ENCODE results near the gene UBE3C. TPM values are rescaled to one million over a fixed set of nuclear protein-coding genes. Genes with fewer than 3 reads are reported as not detected.
"Not testable (repeated sequence)": the region's sequence is repeated elsewhere in the genome, so short reads cannot be mapped to it uniquely, and the experiment has no call there.

The UBE3C gene
- total RNA-seq, 2 donors from 2014 or later = 49.0 to 72.0 TPM

DNA sequence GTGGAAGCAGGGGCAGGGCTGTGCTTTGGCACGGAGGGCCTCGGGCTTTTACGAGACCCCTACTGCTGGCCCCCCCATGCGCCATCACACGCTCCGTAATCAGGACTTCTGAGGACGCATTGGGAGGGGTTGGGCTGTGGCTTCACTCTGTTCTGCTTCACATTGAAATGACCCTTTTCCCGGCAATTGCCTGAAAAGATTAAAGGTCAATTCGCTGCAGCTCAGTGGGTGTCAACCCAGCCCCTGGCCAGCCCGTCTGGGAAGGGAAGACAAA is 41.7 kb upstream of the UBE3C start:
- TF ChIP-seq CTCF (IDR thresholded peaks at IDR 0.05) (no peak), POLR2A (IDR thresholded peaks at IDR 0.05) (no peak)
- WGBS = 51% methylated on average over 10 of the region's 10 CpGs
- Histone ChIP-seq H3K4me1 (replicated peaks) (no peaks in the 10 kb centered on the region), H3K27ac (no peak overlapping the region), H3K4me3 (no peak overlapping the region), H3K9me3 (no peaks in the 10 kb centered on the region), H3K27me3 (replicated peaks; ENCODE audit: insufficient read depth) (no peaks in the 10 kb centered on the region), H3K36me3 (no peaks in the 10 kb centered on the region)
- no peak for DNase-seq (ENCODE audit: low spot score)
- intact Hi-C loops (cut with DNase I) = no loop called here

- H3K36me3 ChIP-seq = no peaks in the 10 kb centered on the region
- no peak overlapping the region for H3K4me3 ChIP-seq
- DNase-seq (ENCODE audit: low spot score) = no peak
- H3K4me1 ChIP-seq (replicated peaks) = no peaks in the 10 kb centered on the region
- 62% methylated on average over 6 of the region's 6 CpGs for WGBS
- H3K9me3 ChIP-seq = no peaks in the 10 kb centered on the region
- intact Hi-C loops (cut with DNase I) = no loop called here
- H3K27me3 ChIP-seq (replicated peaks; ENCODE audit: insufficient read depth) = no peaks in the 10 kb centered on the region
- no peak overlapping the region for H3K27ac ChIP-seq
- no peak for TF ChIP-seq CTCF (IDR thresholded peaks at IDR 0.05)
- no peak for TF ChIP-seq POLR2AphosphoS5 (IDR thresholded peaks at IDR 0.05)
- no peak for TF ChIP-seq POLR2A (IDR thresholded peaks at IDR 0.05)
Observed at GRCh38 chr7:157097569-157097968, 41.2 kb upstream of the UBE3C start.

GRCh38 chr7:157100005-157100404 is 38.7 kb upstream of the UBE3C start:
- 91% methylated on average over 3 of the region's 3 CpGs for WGBS
- H3K9me3 ChIP-seq; H3K27me3 ChIP-seq (replicated peaks; ENCODE audit: insufficient read depth); H3K4me1 ChIP-seq (replicated peaks); H3K36me3 ChIP-seq; DNase-seq (ENCODE audit: low spot score); H3K27ac ChIP-seq; intact Hi-C loops (cut with DNase I); H3K4me3 ChIP-seq: not testable (repeated sequence)

DNA sequence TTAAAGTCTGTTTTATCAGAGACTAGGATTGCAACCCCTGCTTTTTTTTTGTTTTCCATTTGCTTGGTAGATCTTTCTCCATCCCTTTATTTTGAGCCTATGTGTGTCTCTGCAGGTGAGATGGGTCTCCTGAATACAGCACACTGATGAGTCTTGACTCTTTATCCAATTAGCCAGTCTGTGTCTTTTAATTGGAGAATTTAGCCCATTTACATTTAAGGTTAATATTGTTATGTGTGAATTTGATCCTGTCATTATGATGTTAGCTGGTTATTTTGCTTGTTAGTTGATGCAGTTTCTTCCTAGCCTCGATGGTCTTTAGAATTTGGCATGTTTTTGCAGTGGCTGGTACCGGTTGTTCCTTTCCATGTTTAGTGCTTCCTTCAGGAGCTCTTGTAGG is 35.1 kb upstream of the UBE3C start:
- H3K9me3 ChIP-seq; H3K4me3 ChIP-seq; H3K27ac ChIP-seq; H3K4me1 ChIP-seq (replicated peaks); DNase-seq (ENCODE audit: low spot score); H3K36me3 ChIP-seq; H3K27me3 ChIP-seq (replicated peaks; ENCODE audit: insufficient read depth); intact Hi-C loops (cut with DNase I): not testable (repeated sequence)
- WGBS = 83% methylated on average over 2 of the region's 2 CpGs

- H3K27me3 ChIP-seq (replicated peaks; ENCODE audit: insufficient read depth) = no peaks in the 10 kb centered on the region
- H3K4me1 ChIP-seq (replicated peaks) = no peaks in the 10 kb centered on the region
- no peaks in the 10 kb centered on the region for H3K9me3 ChIP-seq
- 87% methylated on average over 9 of the region's 9 CpGs for WGBS
- no peak for DNase-seq (ENCODE audit: low spot score)
- H3K36me3 ChIP-seq = no peaks in the 10 kb centered on the region
- no peak overlapping the region for H3K27ac ChIP-seq
- no peak overlapping the region for H3K4me3 ChIP-seq
- intact Hi-C loops (cut with DNase I) = no loop called here
- TF ChIP-seq CTCF (IDR thresholded peaks at IDR 0.05) (no peak), POLR2A (IDR thresholded peaks at IDR 0.05) (no peak), POLR2AphosphoS5 (IDR thresholded peaks at IDR 0.05) (no peak)
Observed at GRCh38 chr7:157111311-157111710, 27.4 kb upstream of the UBE3C start.

GRCh38 chr7:157112706-157113105 is 26.0 kb upstream of the UBE3C start:
- Histone ChIP-seq H3K4me3 (no peak overlapping the region), H3K27ac (no peak overlapping the region), H3K36me3 (no peaks in the 10 kb centered on the region), H3K9me3 (no peaks in the 10 kb centered on the region), H3K27me3 (replicated peaks; ENCODE audit: insufficient read depth) (no peaks in the 10 kb centered on the region), H3K4me1 (replicated peaks) (no peaks in the 10 kb centered on the region)
- intact Hi-C loops (cut with DNase I) = no loop called here
- TF ChIP-seq POLR2AphosphoS5 (IDR thresholded peaks at IDR 0.05) = no peak
- no peak for TF ChIP-seq CTCF (IDR thresholded peaks at IDR 0.05)
- no peak for TF ChIP-seq POLR2A (IDR thresholded peaks at IDR 0.05)
- 96% methylated on average over 8 of the region's 8 CpGs for WGBS
- DNase-seq (ENCODE audit: low spot score) = no peak

Data from prostate gland (tissue), 2 donors.